GM23338 (cell line): Measurements from ENCODE around the gene ZNF782.

Source experiments
- CREB1 ChIP-seq: fragments of 250-450 bp; sonication (Bioruptor Pico); IDR thresholded peaks from 2 replicates; pipeline ENCODE4 v1.5.0; 2020; ENCODE audit warnings: low read depth, mild to moderate bottlenecking, moderate library complexity
- EZH2 ChIP-seq: fragments of 200-600 bp; sonication (generic); IDR thresholded peaks from one replicate; pipeline ENCODE4 v1.8.0; 2017; ENCODE audit warnings: antibody characterized with exemption, mild to moderate bottlenecking, low read depth; ENCODE audit not compliant: unreplicated experiment
- EZH2phosphoT487 ChIP-seq: fragments of 200-600 bp; sonication (generic); IDR thresholded peaks from one replicate; pipeline ENCODE4 v1.8.1; 2018; ENCODE audit warnings: antibody characterized with exemption; ENCODE audit not compliant: unreplicated experiment
- JUNB ChIP-seq: IDR thresholded peaks from one replicate; pipeline ENCODE4 v1.6.1; 2016; ENCODE audit warnings: antibody characterized with exemption; ENCODE audit not compliant: unreplicated experiment
- NANOG ChIP-seq: IDR thresholded peaks from 2 replicates; pipeline ENCODE4 v1.6.1; 2016; ENCODE audit warnings: antibody characterized with exemption, borderline replicate concordance
- POLR2AphosphoS5 ChIP-seq: IDR thresholded peaks from 2 replicates; pipeline ENCODE4 v1.6.1; 2016; ENCODE audit warnings: antibody characterized with exemption, low read depth
- STAT1 ChIP-seq: IDR thresholded peaks from one replicate; pipeline ENCODE4 v1.6.1; 2016; ENCODE audit warnings: antibody characterized with exemption; ENCODE audit not compliant: unreplicated experiment
- ZNF114 ChIP-seq: fragments of 250-450 bp; sonication (Bioruptor Pico); IDR thresholded peaks from 2 replicates; pipeline ENCODE4 v1.5.0; 2020; ENCODE audit warnings: mild to moderate bottlenecking, moderate library complexity
- TF ChIP-seq, protein P1 (sequence below), 2 experiments: fragments of 200-600 bp in 1 of 2; sonication (generic) in 1 of 2; conservative IDR thresholded peaks; 2 replicates each; pipeline versions ENCODE4 v1.5.1 to v1.6.1; 2016 to 2017; ENCODE audit warnings: antibody characterized with exemption in 2 of 2, low read depth in 2 of 2, mild to moderate bottlenecking in 2 of 2, moderate library complexity in 1 of 2
- TF ChIP-seq, protein P2 (sequence below): IDR thresholded peaks from one replicate; pipeline ENCODE4 v1.6.1; 2018; ENCODE audit warnings: antibody characterized with exemption; ENCODE audit not compliant: unreplicated experiment
- TF ChIP-seq, protein P3 (sequence below): IDR thresholded peaks from 2 replicates; pipeline ENCODE4 v1.6.1; 2016; ENCODE audit warnings: antibody characterized with exemption

DNA sequence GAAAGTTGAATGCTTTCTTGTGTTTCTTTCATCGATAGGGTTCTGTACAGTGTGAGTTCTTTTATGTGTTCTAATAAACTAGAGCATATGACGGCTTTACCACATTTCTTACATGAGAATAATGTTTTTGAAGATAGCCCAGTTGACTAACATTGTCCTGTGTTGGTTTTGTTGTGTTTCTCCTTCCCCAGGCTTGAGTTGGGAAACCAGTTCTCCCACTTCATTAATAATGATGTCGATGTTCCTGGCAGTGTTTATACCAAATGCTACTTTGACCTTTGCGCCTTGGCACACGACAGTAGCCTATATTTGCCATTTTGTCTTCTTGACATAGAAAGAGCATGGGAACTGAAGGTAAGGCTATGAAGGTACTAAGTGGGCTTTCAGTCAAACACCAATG, 14.4 kb upstream of the ZNF782 start:
- TF ChIP-seq, protein P1, sequence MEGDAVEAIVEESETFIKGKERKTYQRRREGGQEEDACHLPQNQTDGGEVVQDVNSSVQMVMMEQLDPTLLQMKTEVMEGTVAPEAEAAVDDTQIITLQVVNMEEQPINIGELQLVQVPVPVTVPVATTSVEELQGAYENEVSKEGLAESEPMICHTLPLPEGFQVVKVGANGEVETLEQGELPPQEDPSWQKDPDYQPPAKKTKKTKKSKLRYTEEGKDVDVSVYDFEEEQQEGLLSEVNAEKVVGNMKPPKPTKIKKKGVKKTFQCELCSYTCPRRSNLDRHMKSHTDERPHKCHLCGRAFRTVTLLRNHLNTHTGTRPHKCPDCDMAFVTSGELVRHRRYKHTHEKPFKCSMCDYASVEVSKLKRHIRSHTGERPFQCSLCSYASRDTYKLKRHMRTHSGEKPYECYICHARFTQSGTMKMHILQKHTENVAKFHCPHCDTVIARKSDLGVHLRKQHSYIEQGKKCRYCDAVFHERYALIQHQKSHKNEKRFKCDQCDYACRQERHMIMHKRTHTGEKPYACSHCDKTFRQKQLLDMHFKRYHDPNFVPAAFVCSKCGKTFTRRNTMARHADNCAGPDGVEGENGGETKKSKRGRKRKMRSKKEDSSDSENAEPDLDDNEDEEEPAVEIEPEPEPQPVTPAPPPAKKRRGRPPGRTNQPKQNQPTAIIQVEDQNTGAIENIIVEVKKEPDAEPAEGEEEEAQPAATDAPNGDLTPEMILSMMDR (conservative IDR thresholded peaks at IDR 0.05; ENCODE audit: low read depth in 2 of 2): no peak
- TF ChIP-seq EZH2 (no peak), JUNB (no peak), EZH2phosphoT487 (no peak), NANOG (no peak), POLR2AphosphoS5 (no peak), ZNF114 (CRISPR knock-in tag) (no peak), CREB1 (no peak), STAT1 (no peak)
- TF ChIP-seq, protein P2, sequence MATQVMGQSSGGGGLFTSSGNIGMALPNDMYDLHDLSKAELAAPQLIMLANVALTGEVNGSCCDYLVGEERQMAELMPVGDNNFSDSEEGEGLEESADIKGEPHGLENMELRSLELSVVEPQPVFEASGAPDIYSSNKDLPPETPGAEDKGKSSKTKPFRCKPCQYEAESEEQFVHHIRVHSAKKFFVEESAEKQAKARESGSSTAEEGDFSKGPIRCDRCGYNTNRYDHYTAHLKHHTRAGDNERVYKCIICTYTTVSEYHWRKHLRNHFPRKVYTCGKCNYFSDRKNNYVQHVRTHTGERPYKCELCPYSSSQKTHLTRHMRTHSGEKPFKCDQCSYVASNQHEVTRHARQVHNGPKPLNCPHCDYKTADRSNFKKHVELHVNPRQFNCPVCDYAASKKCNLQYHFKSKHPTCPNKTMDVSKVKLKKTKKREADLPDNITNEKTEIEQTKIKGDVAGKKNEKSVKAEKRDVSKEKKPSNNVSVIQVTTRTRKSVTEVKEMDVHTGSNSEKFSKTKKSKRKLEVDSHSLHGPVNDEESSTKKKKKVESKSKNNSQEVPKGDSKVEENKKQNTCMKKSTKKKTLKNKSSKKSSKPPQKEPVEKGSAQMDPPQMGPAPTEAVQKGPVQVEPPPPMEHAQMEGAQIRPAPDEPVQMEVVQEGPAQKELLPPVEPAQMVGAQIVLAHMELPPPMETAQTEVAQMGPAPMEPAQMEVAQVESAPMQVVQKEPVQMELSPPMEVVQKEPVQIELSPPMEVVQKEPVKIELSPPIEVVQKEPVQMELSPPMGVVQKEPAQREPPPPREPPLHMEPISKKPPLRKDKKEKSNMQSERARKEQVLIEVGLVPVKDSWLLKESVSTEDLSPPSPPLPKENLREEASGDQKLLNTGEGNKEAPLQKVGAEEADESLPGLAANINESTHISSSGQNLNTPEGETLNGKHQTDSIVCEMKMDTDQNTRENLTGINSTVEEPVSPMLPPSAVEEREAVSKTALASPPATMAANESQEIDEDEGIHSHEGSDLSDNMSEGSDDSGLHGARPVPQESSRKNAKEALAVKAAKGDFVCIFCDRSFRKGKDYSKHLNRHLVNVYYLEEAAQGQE: no peak
- TF ChIP-seq, protein P3, sequence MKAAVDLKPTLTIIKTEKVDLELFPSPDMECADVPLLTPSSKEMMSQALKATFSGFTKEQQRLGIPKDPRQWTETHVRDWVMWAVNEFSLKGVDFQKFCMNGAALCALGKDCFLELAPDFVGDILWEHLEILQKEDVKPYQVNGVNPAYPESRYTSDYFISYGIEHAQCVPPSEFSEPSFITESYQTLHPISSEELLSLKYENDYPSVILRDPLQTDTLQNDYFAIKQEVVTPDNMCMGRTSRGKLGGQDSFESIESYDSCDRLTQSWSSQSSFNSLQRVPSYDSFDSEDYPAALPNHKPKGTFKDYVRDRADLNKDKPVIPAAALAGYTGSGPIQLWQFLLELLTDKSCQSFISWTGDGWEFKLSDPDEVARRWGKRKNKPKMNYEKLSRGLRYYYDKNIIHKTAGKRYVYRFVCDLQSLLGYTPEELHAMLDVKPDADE: no peak
